Glutamatergic neuron (in vitro differentiated cells): Measurements from ENCODE around the gene WNT2B. TPM values are rescaled to one million over a fixed set of nuclear protein-coding genes. Genes with fewer than 3 reads are reported as not detected.

ENCODE experiments used
- DNase-seq: peaks from one replicate; pipeline ENCODE4 v3.0.0; 2022
- H3K27ac Mint-ChIP-seq: one replicate; pipeline ENCODE4 v1.8.0; 2020; ENCODE audit warnings: mild to moderate bottlenecking, mixed read lengths, inconsistent platforms; ENCODE audit not compliant: unreplicated experiment
- H3K27me3 Mint-ChIP-seq: one replicate; pipeline ENCODE4 v1.8.0; 2020; ENCODE audit warnings: mild to moderate bottlenecking, moderate library complexity, mixed read lengths, inconsistent platforms; ENCODE audit not compliant: unreplicated experiment
- H3K36me3 Mint-ChIP-seq: one replicate; pipeline ENCODE4 v1.8.0; 2020; ENCODE audit warnings: mild to moderate bottlenecking, mixed read lengths, inconsistent platforms; ENCODE audit not compliant: unreplicated experiment
- H3K4me1 Mint-ChIP-seq: one replicate; pipeline ENCODE4 v1.8.0; 2020; ENCODE audit warnings: mild to moderate bottlenecking, low read depth, mixed read lengths, inconsistent platforms; ENCODE audit not compliant: unreplicated experiment
- H3K4me3 Mint-ChIP-seq: one replicate; pipeline ENCODE4 v1.8.0; 2020; ENCODE audit warnings: mild to moderate bottlenecking, mixed read lengths, inconsistent platforms; ENCODE audit not compliant: unreplicated experiment
- H3K9me3 Mint-ChIP-seq: one replicate; pipeline ENCODE4 v1.8.0; 2020; ENCODE audit warnings: mild to moderate bottlenecking, moderate library complexity, mixed read lengths, inconsistent platforms; ENCODE audit not compliant: unreplicated experiment
- CTCF ChIP-seq: fragments of 200-600 bp; sonication (generic); IDR thresholded peaks from one replicate; pipeline ENCODE4 v1.5.0; 2021; ENCODE audit not compliant: partially characterized antibody, unreplicated experiment
- total RNA-seq: library from RNA; stranded (reverse); fragmentation: NEBNext Ultra II Directional; extraction: Animal tissue kit (Norgen Biotek cat#: 25700); gene quantifications from one replicate; pipeline ENCODE4 v1.2.1, GENCODE V29; 2021; ENCODE audit not compliant: unreplicated experiment

Gene WNT2B
- total RNA-seq, 1 donor from 2014 or later: 4.0 TPM

GRCh38 chr1:112507336-112507735, 1.4 kb upstream of the WNT2B start:
- H3K4me1 Mint-ChIP-seq: peaks cover 5% of the 10 kb centered on the region
- no peaks in the 10 kb centered on the region for H3K36me3 Mint-ChIP-seq
- no peak for TF ChIP-seq CTCF
- H3K9me3 Mint-ChIP-seq: peaks cover 2% of the 10 kb centered on the region
- no peak overlapping the region for H3K27ac Mint-ChIP-seq
- H3K27me3 Mint-ChIP-seq: peaks cover 33% of the 10 kb centered on the region
- DNase-seq: no peak
- peak overlapping the region; percentile 78 for H3K4me3 Mint-ChIP-seq

- H3K4me3 Mint-ChIP-seq: peak overlapping the region; percentile 78
- H3K9me3 Mint-ChIP-seq: peaks cover 2% of the 10 kb centered on the region
- H3K4me1 Mint-ChIP-seq: peaks cover 2% of the 10 kb centered on the region
- DNase-seq: peak; percentile 47
- no peak overlapping the region for H3K27ac Mint-ChIP-seq
- no peaks in the 10 kb centered on the region for H3K36me3 Mint-ChIP-seq
- no peak for TF ChIP-seq CTCF
- H3K27me3 Mint-ChIP-seq: peaks cover 27% of the 10 kb centered on the region
These were observed 866 bp upstream of the WNT2B start for GRCh38 chr1:112507921-112508277.

DNA sequence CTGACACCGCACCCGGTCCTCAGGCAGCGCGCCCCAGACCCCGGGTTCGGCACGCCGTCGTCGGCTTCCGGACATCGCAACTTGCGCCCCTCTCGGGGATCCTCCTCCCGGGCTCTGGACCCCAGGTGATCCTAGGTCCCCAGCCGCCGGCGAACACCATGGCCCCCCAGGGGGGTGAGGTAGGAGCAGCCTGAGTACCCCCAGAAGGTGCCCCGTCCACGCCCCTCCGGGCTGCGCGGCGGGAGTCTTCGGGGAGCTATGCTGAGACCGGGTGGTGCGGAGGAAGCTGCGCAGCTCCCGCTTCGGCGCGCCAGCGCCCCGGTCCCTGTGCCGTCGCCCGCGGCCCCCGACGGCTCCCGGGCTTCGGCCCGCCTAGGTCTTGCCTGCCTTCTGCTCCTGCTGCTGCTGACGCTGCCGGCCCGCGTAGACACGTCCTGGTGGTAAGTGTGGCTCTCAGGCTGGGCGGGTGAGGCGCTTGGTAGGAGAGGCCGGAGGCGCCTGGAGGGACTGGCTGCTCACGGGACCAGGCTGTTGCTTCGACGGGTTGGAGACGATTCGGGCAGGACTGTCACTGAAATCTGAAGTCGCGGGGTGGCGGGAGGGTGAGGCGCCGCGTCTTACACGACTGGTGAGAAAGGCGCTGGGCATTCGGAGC, 367 bp downstream of the WNT2B start:
- Mint-ChIP-seq H3K9me3 (peaks cover 2% of the 10 kb centered on the region), H3K27me3 (peaks cover 23% of the 10 kb centered on the region), H3K27ac (no peak overlapping the region), H3K4me3 (peak overlapping the region; percentile 57), H3K4me1 (peaks cover 2% of the 10 kb centered on the region), H3K36me3 (no peaks in the 10 kb centered on the region)
- peak; percentile 42 for DNase-seq
- no peak for TF ChIP-seq CTCF

DNA sequence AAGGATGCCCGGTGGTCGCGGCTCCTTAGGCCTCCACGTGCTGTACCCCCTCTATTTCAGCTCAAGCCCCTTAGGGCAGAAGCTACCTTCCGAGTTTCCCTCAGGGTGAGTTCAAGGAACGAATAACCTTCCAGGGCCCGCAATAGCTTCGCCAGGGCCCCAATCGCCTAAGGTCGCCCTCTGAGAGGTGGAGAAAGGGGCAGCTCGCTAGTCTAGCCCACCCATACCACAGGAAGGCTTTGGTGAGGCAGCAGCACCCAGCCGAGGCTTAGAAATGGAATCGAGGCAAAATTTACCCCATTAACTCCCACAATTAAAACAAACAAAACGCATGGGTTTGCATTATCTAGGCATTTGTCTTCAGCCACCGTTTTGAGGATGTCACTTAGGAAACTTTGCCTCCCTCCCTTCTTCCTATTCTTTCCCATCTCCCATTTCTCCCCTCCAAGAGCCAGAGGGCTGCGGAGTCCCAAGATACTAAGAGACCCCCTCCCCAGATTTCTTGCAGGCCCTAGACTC, 954 bp downstream of the WNT2B start:
- H3K4me1 Mint-ChIP-seq: peaks cover 2% of the 10 kb centered on the region
- H3K4me3 Mint-ChIP-seq: peak overlapping the region; percentile 57
- DNase-seq: no peak
- H3K27me3 Mint-ChIP-seq: peaks cover 21% of the 10 kb centered on the region
- peaks cover 2% of the 10 kb centered on the region for H3K9me3 Mint-ChIP-seq
- H3K36me3 Mint-ChIP-seq: no peaks in the 10 kb centered on the region
- no peak for TF ChIP-seq CTCF
- H3K27ac Mint-ChIP-seq: no peak overlapping the region

- Mint-ChIP-seq H3K4me1 (peaks cover 2% of the 10 kb centered on the region), H3K27ac (no peak overlapping the region), H3K4me3 (no peak overlapping the region), H3K36me3 (no peaks in the 10 kb centered on the region), H3K9me3 (peaks cover 2% of the 10 kb centered on the region), H3K27me3 (peaks cover 21% of the 10 kb centered on the region)
- TF ChIP-seq CTCF: no peak
- no peak for DNase-seq
These were observed 1.6 kb downstream of the WNT2B start for GRCh38 chr1:112510340-112510739.
